Central memory CD4-positive, alpha-beta T cell (primary cell): Measurements from ENCODE around the gene KIF19.

ENCODE experiments used
- DNase-seq: peaks from one replicate; pipeline ENCODE4 v3.0.0; 2022

KIF19 gene

GRCh38 chr17:74367206-74367605 lies 41.2 kb downstream of the KIF19 start, which contains the start of gene GPR142:
TSS of gene GPR142 (plus strand) at chr17:74367506. CDS start at chr17:74369541, 2,035 bp downstream.
- no peak for DNase-seq

GRCh38 chr17:74368341-74369081 lies 42.5 kb downstream of the KIF19 start:
- DNase-seq: peak; percentile 59

- peak; percentile 30 for DNase-seq
Measured at GRCh38 chr17:74369221-74369620, 43.2 kb downstream of the KIF19 start.

GRCh38 chr17:74369665-74370490 lies 43.9 kb downstream of the KIF19 start:
- DNase-seq: no peak

- no peak for DNase-seq
Measured at GRCh38 chr17:74371653-74372147, 45.7 kb downstream of the KIF19 start.

- no peak for DNase-seq
Measured at GRCh38 chr17:74372426-74372825, 46.4 kb downstream of the KIF19 start.

GRCh38 chr17:74373838-74374606 lies 48.0 kb downstream of the KIF19 start:
- no peak for DNase-seq

GRCh38 chr17:74374858-74375257 lies 48.8 kb downstream of the KIF19 start:
- DNase-seq: no peak

GRCh38 chr17:74379495-74380085 lies 53.6 kb downstream of the KIF19 start:
- DNase-seq: peak; percentile 82

GRCh38 chr17:74380086-74380958 lies 54.3 kb downstream of the KIF19 start:
- DNase-seq: no peak

GRCh38 chr17:74380959-74381808 lies 55.2 kb downstream of the KIF19 start:
- DNase-seq: no peak

- no peak for DNase-seq
Measured at GRCh38 chr17:74383141-74383540, 57.1 kb downstream of the KIF19 start.

- DNase-seq: no peak
Measured at GRCh38 chr17:74385201-74385600, 59.2 kb downstream of the KIF19 start.

GRCh38 chr17:74386386-74386785 lies 60.4 kb downstream of the KIF19 start:
- DNase-seq: no peak

- no peak for DNase-seq
Measured at GRCh38 chr17:74387365-74388218, 61.6 kb downstream of the KIF19 start.

GRCh38 chr17:74389084-74389753 lies 63.2 kb downstream of the KIF19 start:
- DNase-seq: no peak

GRCh38 chr17:74389937-74390679 lies 64.1 kb downstream of the KIF19 start:
- no peak for DNase-seq
